Activated T-helper 1 cell treated with anti-CD3 and anti-CD28 coated beads, Interleukin-2, amount 50 U/mL, for 16 hours (primary cell): ENCODE measurements around the gene DPF3.

Experiments used
- DNase-seq, 2 donors: peaks; one replicate each; pipeline ENCODE4 v3.0.0-alpha.2; 2020; ENCODE audit warnings: low read depth in 1 of 2, low spot score in 1 of 2

DPF3 gene

GRCh38 chr14:72801381-72801812 lies 92.5 kb downstream of the DPF3 start:
- no peak for DNase-seq

- no peak for DNase-seq
These were observed 93.0 kb downstream of the DPF3 start for GRCh38 chr14:72800848-72801370.

- no peak for DNase-seq
These were observed 93.6 kb downstream of the DPF3 start for GRCh38 chr14:72800296-72800695.

GRCh38 chr14:72796935-72797334 lies 97.0 kb downstream of the DPF3 start:
- no peak for DNase-seq

- DNase-seq = no peak
These were observed 100.6 kb downstream of the DPF3 start for GRCh38 chr14:72793156-72793939.

- DNase-seq = no peak
These were observed 101.7 kb downstream of the DPF3 start for GRCh38 chr14:72792051-72792788.

- DNase-seq = no peak
These were observed 102.9 kb downstream of the DPF3 start for GRCh38 chr14:72790887-72791566.

- DNase-seq = no peak
These were observed 104.8 kb downstream of the DPF3 start for GRCh38 chr14:72788972-72789728.

- DNase-seq = no peak
These were observed 105.6 kb downstream of the DPF3 start for GRCh38 chr14:72788255-72788654.

GRCh38 chr14:72787841-72788240 lies 106.1 kb downstream of the DPF3 start:
- DNase-seq = no peak

GRCh38 chr14:72786378-72787350 lies 107.2 kb downstream of the DPF3 start:
- no peak for DNase-seq

GRCh38 chr14:72783741-72784140 lies 110.2 kb downstream of the DPF3 start:
- no peak for DNase-seq

- DNase-seq = no peak
These were observed 111.1 kb downstream of the DPF3 start for GRCh38 chr14:72782817-72783216.

GRCh38 chr14:72781561-72782508 lies 112.1 kb downstream of the DPF3 start:
- no peak for DNase-seq

GRCh38 chr14:72780751-72781150 lies 113.2 kb downstream of the DPF3 start:
- DNase-seq = no peak

GRCh38 chr14:72779679-72780078 lies 114.2 kb downstream of the DPF3 start:
- DNase-seq = no peak

GRCh38 chr14:72777636-72778035 lies 116.3 kb downstream of the DPF3 start:
- DNase-seq = no peak

- no peak for DNase-seq
These were observed 117.1 kb downstream of the DPF3 start for GRCh38 chr14:72776701-72777261.
